ENCODE data around the gene MAP3K20. TPM values are rescaled to one million over a fixed set of nuclear protein-coding genes. Genes with fewer than 3 reads are reported as not detected.
"Not testable (repeated sequence)": the region's sequence is repeated elsewhere in the genome, so short reads cannot be mapped to it uniquely, and the experiment has no call there.

MAP3K20 gene
- total RNA-seq, 1 donor from 2014 or later = 39.9 TPM

DNA sequence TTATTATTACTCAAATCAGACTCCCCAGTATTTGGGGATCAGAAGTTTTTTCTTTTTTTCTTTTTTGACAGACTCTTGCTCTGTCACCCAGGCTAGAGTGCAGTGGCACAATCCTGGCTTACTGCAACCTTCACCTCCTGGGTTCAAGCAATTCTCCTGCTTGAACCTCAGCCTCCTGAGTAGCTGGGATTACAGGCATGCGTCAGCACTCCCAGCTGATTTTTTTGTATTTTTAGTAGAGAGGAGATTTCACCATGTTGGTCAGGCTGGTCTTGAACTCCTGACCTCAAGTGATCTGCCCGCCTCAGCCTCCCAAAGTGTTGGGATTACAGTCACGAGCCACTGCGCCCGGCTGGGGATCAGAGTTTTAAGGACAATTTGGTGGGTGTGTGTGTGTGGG, 233.7 kb downstream of the MAP3K20 start:
- not testable (repeated sequence) for DNase-seq (ENCODE audit: low read depth)

DNA sequence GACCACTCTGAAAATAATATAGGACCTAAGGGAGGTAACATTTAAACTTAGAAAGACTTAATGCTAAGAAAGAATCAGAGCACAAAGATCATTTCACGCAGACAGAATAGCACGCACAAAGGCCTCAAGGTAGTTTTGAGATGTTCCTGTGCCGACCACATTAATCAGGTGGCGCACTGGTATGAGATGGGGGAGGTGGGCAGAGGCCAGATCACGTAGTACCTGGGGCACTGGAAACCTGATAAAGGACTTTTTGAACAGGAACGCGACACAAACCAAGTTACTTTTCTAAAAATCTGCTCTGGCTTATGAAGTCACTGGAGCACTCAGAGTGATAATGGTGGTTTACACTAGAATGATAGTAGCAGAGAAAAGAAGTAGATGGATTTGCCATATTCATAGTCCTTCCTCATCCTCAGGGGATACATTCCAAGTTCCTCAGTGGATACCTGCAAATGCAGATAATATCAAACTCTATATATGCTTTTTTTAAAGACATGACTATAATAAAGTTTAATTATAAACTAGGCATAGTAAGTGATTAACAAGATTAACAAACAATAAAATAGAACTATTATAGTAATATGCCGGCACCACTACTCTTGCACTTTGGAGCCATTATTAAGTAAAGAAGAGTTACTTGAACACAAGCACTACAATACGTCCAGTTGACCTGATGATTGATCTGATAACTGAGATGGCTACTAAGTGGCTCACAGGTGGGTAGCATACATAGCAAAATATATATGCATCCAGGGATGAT, 236.4 kb downstream of the MAP3K20 start:
- DNase-seq (ENCODE audit: low read depth) = no peak

All from myocyte (in vitro differentiated cells).